ENCODE data around the gene IRF4. TPM values are rescaled to one million over a fixed set of nuclear protein-coding genes. Genes with fewer than 3 reads are reported as not detected.
"Not testable (repeated sequence)": the region's sequence is repeated elsewhere in the genome, so short reads cannot be mapped to it uniquely, and the experiment has no call there.

Gene IRF4
- total RNA-seq, 2 donors from 2014 or later, result 112 to 388 TPM

- Mint-ChIP-seq H3K9me3 (peaks cover 4% of the 10 kb centered on the region), H3K36me3 (peaks cover 6% of the 10 kb centered on the region), H3K4me1 (ENCODE audit: low read depth in 2 of 2) (no peaks in the 10 kb centered on the region), H3K27ac (no peak overlapping the region), H3K27me3 (peaks cover 8 to 9% of the 10 kb centered on the region in 2 donors), H3K4me3 (no peak overlapping the region)
- DNase-seq (ENCODE audit: low spot score) (no peak), ATAC-seq (no peak)
Observed at GRCh38 chr6:366389-367297, 24.9 kb upstream of the IRF4 start.

GRCh38 chr6:367298-367794 lies 24.2 kb upstream of the IRF4 start:
- peaks cover 8 to 9% of the 10 kb centered on the region in 2 donors for H3K27me3 Mint-ChIP-seq
- peak; percentile 32 for ATAC-seq
- no peak overlapping the region for H3K27ac Mint-ChIP-seq
- peaks cover 6% of the 10 kb centered on the region for H3K36me3 Mint-ChIP-seq
- H3K4me3 Mint-ChIP-seq, result no peak overlapping the region
- H3K9me3 Mint-ChIP-seq, result peaks cover 4% of the 10 kb centered on the region
- H3K4me1 Mint-ChIP-seq (ENCODE audit: low read depth in 2 of 2), result no peaks in the 10 kb centered on the region
- DNase-seq (ENCODE audit: low spot score), result no peak

GRCh38 chr6:367891-368630 lies 23.5 kb upstream of the IRF4 start:
- peaks cover 4% of the 10 kb centered on the region for H3K9me3 Mint-ChIP-seq
- ATAC-seq (no peak), DNase-seq (ENCODE audit: low spot score) (no peak)
- H3K27me3 Mint-ChIP-seq, result peaks cover 8 to 12% of the 10 kb centered on the region in 2 donors
- peaks cover 0 to 6% of the 10 kb centered on the region in 2 donors for H3K4me1 Mint-ChIP-seq (ENCODE audit: low read depth in 2 of 2)
- no peak overlapping the region for H3K4me3 Mint-ChIP-seq
- H3K27ac Mint-ChIP-seq, result no peak overlapping the region
- H3K36me3 Mint-ChIP-seq, result peaks cover 6% of the 10 kb centered on the region

GRCh38 chr6:369559-370431 lies 21.8 kb upstream of the IRF4 start:
- DNase-seq (ENCODE audit: low spot score) (no peak), ATAC-seq (peak in 1 of 2 donors; percentile 15)
- Mint-ChIP-seq H3K4me1 (ENCODE audit: low read depth in 2 of 2) (peaks cover 0 to 6% of the 10 kb centered on the region in 2 donors), H3K27me3 (peaks cover 8 to 15% of the 10 kb centered on the region in 2 donors), H3K27ac (no peak overlapping the region), H3K4me3 (no peak overlapping the region), H3K9me3 (peaks cover 4% of the 10 kb centered on the region), H3K36me3 (peaks cover 6% of the 10 kb centered on the region)

GRCh38 chr6:370555-370954 lies 21.0 kb upstream of the IRF4 start:
- Mint-ChIP-seq H3K4me3 (no peak overlapping the region), H3K27ac (no peak overlapping the region), H3K9me3 (peaks cover 4% of the 10 kb centered on the region), H3K27me3 (peaks cover 8 to 14% of the 10 kb centered on the region in 2 donors), H3K36me3 (peaks cover 6% of the 10 kb centered on the region), H3K4me1 (ENCODE audit: low read depth in 2 of 2) (peaks cover 0 to 6% of the 10 kb centered on the region in 2 donors)
- ATAC-seq (no peak), DNase-seq (ENCODE audit: low spot score) (no peak)

- ATAC-seq; H3K36me3 Mint-ChIP-seq; H3K9me3 Mint-ChIP-seq; H3K4me3 Mint-ChIP-seq; H3K4me1 Mint-ChIP-seq (ENCODE audit: low read depth in 2 of 2); DNase-seq (ENCODE audit: low spot score); H3K27ac Mint-ChIP-seq: not testable (repeated sequence)
- H3K27me3 Mint-ChIP-seq, result peaks cover 8 to 12% of the 10 kb centered on the region in 2 donors
Observed at GRCh38 chr6:371851-372250, 19.7 kb upstream of the IRF4 start.

- peaks cover 4% of the 10 kb centered on the region for H3K9me3 Mint-ChIP-seq
- DNase-seq (ENCODE audit: low spot score) (no peak), ATAC-seq (peak; percentile 19 to 26)
- peaks cover 6% of the 10 kb centered on the region in 2 donors for H3K4me1 Mint-ChIP-seq (ENCODE audit: low read depth in 2 of 2)
- H3K27me3 Mint-ChIP-seq, result peaks cover 8 to 12% of the 10 kb centered on the region in 2 donors
- H3K36me3 Mint-ChIP-seq, result peaks cover 6% of the 10 kb centered on the region
- H3K27ac Mint-ChIP-seq, result no peak overlapping the region
- H3K4me3 Mint-ChIP-seq, result no peak overlapping the region
Observed at GRCh38 chr6:372336-372911, 19.1 kb upstream of the IRF4 start.

- DNase-seq (ENCODE audit: low spot score) (no peak), ATAC-seq (no peak)
- peaks cover 6% of the 10 kb centered on the region for H3K36me3 Mint-ChIP-seq
- peaks cover 8 to 10% of the 10 kb centered on the region in 2 donors for H3K27me3 Mint-ChIP-seq
- no peak overlapping the region for H3K27ac Mint-ChIP-seq
- peaks cover 4% of the 10 kb centered on the region for H3K9me3 Mint-ChIP-seq
- H3K4me1 Mint-ChIP-seq (ENCODE audit: low read depth in 2 of 2), result peaks cover 6% of the 10 kb centered on the region in 2 donors
- H3K4me3 Mint-ChIP-seq, result no peak overlapping the region
Observed at GRCh38 chr6:373031-373430, 18.5 kb upstream of the IRF4 start.

GRCh38 chr6:373773-374724 lies 17.5 kb upstream of the IRF4 start:
- peak in 1 of 2 donors; percentile 58 for ATAC-seq

GRCh38 chr6:374956-375355 lies 16.6 kb upstream of the IRF4 start:
- peaks cover 6% of the 10 kb centered on the region for H3K36me3 Mint-ChIP-seq
- no peak overlapping the region for H3K27ac Mint-ChIP-seq
- peaks cover 4% of the 10 kb centered on the region for H3K9me3 Mint-ChIP-seq
- no peak overlapping the region for H3K4me3 Mint-ChIP-seq
- H3K4me1 Mint-ChIP-seq (ENCODE audit: low read depth in 2 of 2), result peaks cover 10 to 17% of the 10 kb centered on the region in 2 donors
- ATAC-seq (no peak), DNase-seq (ENCODE audit: low spot score) (no peak)
- peaks cover 8 to 10% of the 10 kb centered on the region in 2 donors for H3K27me3 Mint-ChIP-seq

More at GRCh38 chr6:373773-374724, 17.5 kb upstream of the IRF4 start:
- no peak overlapping the region for H3K4me3 Mint-ChIP-seq
- H3K9me3 Mint-ChIP-seq, result peaks cover 4% of the 10 kb centered on the region
- H3K27ac Mint-ChIP-seq, result no peak overlapping the region
- DNase-seq (ENCODE audit: low spot score), result no peak
- peaks cover 8 to 10% of the 10 kb centered on the region in 2 donors for H3K27me3 Mint-ChIP-seq
- H3K36me3 Mint-ChIP-seq, result peaks cover 6% of the 10 kb centered on the region
- peaks cover 6 to 10% of the 10 kb centered on the region in 2 donors for H3K4me1 Mint-ChIP-seq (ENCODE audit: low read depth in 2 of 2)

- ATAC-seq (no peak), DNase-seq (ENCODE audit: low spot score) (no peak)
- no peak overlapping the region for H3K27ac Mint-ChIP-seq
- H3K4me1 Mint-ChIP-seq (ENCODE audit: low read depth in 2 of 2), result peaks cover 10 to 26% of the 10 kb centered on the region in 2 donors
- H3K27me3 Mint-ChIP-seq, result peaks cover 0 to 14% of the 10 kb centered on the region in 2 donors
- H3K9me3 Mint-ChIP-seq, result no peaks in the 10 kb centered on the region
- H3K4me3 Mint-ChIP-seq, result no peak overlapping the region
- H3K36me3 Mint-ChIP-seq, result no peaks in the 10 kb centered on the region
Observed at GRCh38 chr6:376827-377640, 14.5 kb upstream of the IRF4 start.

Data from natural killer cell treated with Interleukin-12 subunit alpha and Interleukin-12 subunit beta and Interleukin-15 and Interleukin-18, amount 100 ng/mL, for 72 hours (primary cell).